ENCODE measurements around the gene CLDND2.

The CLDND2 gene

GRCh38 chr19:51380379-51380778 is 11.6 kb upstream of the CLDND2 start:
- no peak for DNase-seq

GRCh38 chr19:51377422-51377821 is 8.6 kb upstream of the CLDND2 start:
- no peak for DNase-seq

- no peak for DNase-seq
Observed at GRCh38 chr19:51375504-51376221, 6.9 kb upstream of the CLDND2 start.

GRCh38 chr19:51372649-51373504 is 4.1 kb upstream of the CLDND2 start, which contains the start of gene NKG7:
Gene NKG7, minus strand, starts transcription at chr19:51372654. Its CDS starts 119 bp downstream, at chr19:51372535.
- DNase-seq = no peak

GRCh38 chr19:51372021-51372648 is 3.3 kb upstream of the CLDND2 start:
- no peak for DNase-seq

- no peak for DNase-seq
Observed at GRCh38 chr19:51371186-51371690, 2.4 kb upstream of the CLDND2 start.

GRCh38 chr19:51370230-51370629 is 1.4 kb upstream of the CLDND2 start:
- no peak for DNase-seq

GRCh38 chr19:51367565-51368365 is 1.0 kb downstream of the CLDND2 start:
- DNase-seq = peak; percentile 92

- no peak for DNase-seq
Observed at GRCh38 chr19:51367255-51367564, 1.6 kb downstream of the CLDND2 start.

- peak; percentile 88 for DNase-seq
Observed at GRCh38 chr19:51366389-51367254, 2.2 kb downstream of the CLDND2 start.

- DNase-seq = no peak
Observed at GRCh38 chr19:51365965-51366388, 2.8 kb downstream of the CLDND2 start, which contains the start of gene ETFB. Gene ETFB, minus strand, starts transcription at chr19:51366388. Its CDS starts 62 bp downstream, at chr19:51366326.

- DNase-seq = no peak
Observed at GRCh38 chr19:51365211-51365964, 3.4 kb downstream of the CLDND2 start.

GRCh38 chr19:51364200-51365106 is 4.3 kb downstream of the CLDND2 start:
- no peak for DNase-seq

- no peak for DNase-seq
Observed at GRCh38 chr19:51361239-51361638, 7.6 kb downstream of the CLDND2 start.

GRCh38 chr19:51359294-51359693 is 9.5 kb downstream of the CLDND2 start:
- DNase-seq = no peak

- DNase-seq = no peak
Observed at GRCh38 chr19:51357952-51358351, 10.9 kb downstream of the CLDND2 start.

- DNase-seq = no peak
Observed at GRCh38 chr19:51356159-51356801, 12.5 kb downstream of the CLDND2 start.

- DNase-seq = peak; percentile 75
Observed at GRCh38 chr19:51354742-51355148, 14.1 kb downstream of the CLDND2 start.

GRCh38 chr19:51354103-51354741 is 14.6 kb downstream of the CLDND2 start:
- DNase-seq = no peak
